Loucy (cell line): ENCODE measurements around the gene VMAC.

Source experiments
- H2AFZ ChIP-seq: fragments of 200-600 bp; sonication (generic); 2 replicates; pipeline ENCODE4 v1.6.0; 2016; ENCODE audit warnings: antibody characterized with exemption, mild to moderate bottlenecking, low read length, moderate library complexity
- H3F3A ChIP-seq: fragments of 200-600 bp; 2 replicates; pipeline ENCODE4 v1.6.0; 2016; ENCODE audit warnings: antibody characterized with exemption, low read depth, mild to moderate bottlenecking
- H3K27me3 ChIP-seq: fragments of 200-600 bp; sonication (generic); 2 replicates; pipeline ENCODE4 v1.6.1; 2014; ENCODE audit warnings: low read length, mild to moderate bottlenecking; ENCODE audit not compliant: insufficient read depth, poor library complexity, severe bottlenecking
- H3K36me3 ChIP-seq: fragments of 200-600 bp; sonication (generic); 2 replicates; pipeline ENCODE4 v1.6.1; 2016; ENCODE audit warnings: low read length; ENCODE audit not compliant: insufficient read depth
- H3K4me1 ChIP-seq: fragments of 200-600 bp; sonication (generic); 2 replicates; pipeline ENCODE4 v1.5.1; 2014; ENCODE audit warnings: low read length, mild to moderate bottlenecking; ENCODE audit not compliant: insufficient read depth, poor library complexity, severe bottlenecking
- H3K4me2 ChIP-seq: fragments of 200-600 bp; sonication (generic); 2 replicates; pipeline ENCODE4 v1.6.0; 2014; ENCODE audit warnings: antibody characterized with exemption, low read length, low read depth, mild to moderate bottlenecking; ENCODE audit not compliant: poor library complexity, severe bottlenecking
- H3K4me3 ChIP-seq: fragments of 200-600 bp; sonication (generic); 2 replicates; pipeline ENCODE4 v1.5.1; 2014; ENCODE audit warnings: low read length, mild to moderate bottlenecking, mixed read lengths; ENCODE audit not compliant: poor library complexity, severe bottlenecking
- H3K79me2 ChIP-seq: fragments of 200-600 bp; sonication (generic); 2 replicates; pipeline ENCODE4 v1.6.1; 2014; ENCODE audit warnings: low read length; ENCODE audit not compliant: insufficient read depth
- H3K9ac ChIP-seq: fragments of 200-600 bp; sonication (generic); 2 replicates; pipeline ENCODE4 v1.6.0; 2014; ENCODE audit warnings: mild to moderate bottlenecking, low read depth, low read length, moderate library complexity; ENCODE audit not compliant: poor library complexity, severe bottlenecking
- H3K9me2 ChIP-seq: fragments of 200-600 bp; sonication (generic); replicated peaks from 2 replicates; pipeline ENCODE4 v1.6.1; 2016; ENCODE audit warnings: low read depth, low read length, mixed read lengths
- H3K9me3 ChIP-seq: fragments of 200-600 bp; sonication (generic); 2 replicates; pipeline ENCODE4 v1.6.1; 2014; ENCODE audit warnings: mild to moderate bottlenecking, antibody characterized with exemption, low read length, low read depth; ENCODE audit not compliant: insufficient read depth
- H4K20me1 ChIP-seq: fragments of 200-600 bp; sonication (generic); 2 replicates; pipeline ENCODE4 v1.6.0; 2014; ENCODE audit warnings: antibody characterized with exemption, low read length, mild to moderate bottlenecking; ENCODE audit not compliant: insufficient read depth, poor library complexity, severe bottlenecking
- EZH2phosphoT487 ChIP-seq: fragments of 200-600 bp; IDR thresholded peaks from 2 replicates; pipeline ENCODE4 v1.6.1; 2018; ENCODE audit warnings: antibody characterized with exemption, mild to moderate bottlenecking, moderate library complexity, borderline replicate concordance
- TF ChIP-seq, protein P1 (sequence below): fragments of 200-600 bp; sonication (generic); conservative IDR thresholded peaks from 2 replicates; pipeline ENCODE4 v1.5.1; 2014; ENCODE audit warnings: mild to moderate bottlenecking, antibody characterized with exemption, low read length

VMAC gene

DNA sequence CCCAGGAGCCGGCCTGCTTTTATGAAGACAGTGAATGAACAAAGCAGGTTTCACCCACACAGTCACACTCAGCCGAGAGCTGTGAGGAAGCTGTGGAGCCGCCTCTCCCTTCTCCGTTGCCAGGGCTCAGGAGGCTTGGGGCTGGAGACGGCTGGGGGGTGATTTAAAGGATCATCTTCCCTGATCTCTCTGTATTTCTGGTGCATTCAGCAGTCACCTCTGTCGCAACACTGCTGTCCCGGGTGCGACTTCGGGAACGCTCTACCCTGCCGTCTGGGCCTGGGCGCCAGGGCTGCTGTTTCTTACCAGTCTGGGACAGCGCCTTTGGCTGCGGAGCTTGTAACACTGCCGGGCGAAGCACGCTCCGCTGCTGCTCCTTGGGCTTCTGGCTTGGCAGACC lies 27.5 kb downstream of the VMAC start:
- TF ChIP-seq EZH2phosphoT487: no peak
- TF ChIP-seq, protein P1, sequence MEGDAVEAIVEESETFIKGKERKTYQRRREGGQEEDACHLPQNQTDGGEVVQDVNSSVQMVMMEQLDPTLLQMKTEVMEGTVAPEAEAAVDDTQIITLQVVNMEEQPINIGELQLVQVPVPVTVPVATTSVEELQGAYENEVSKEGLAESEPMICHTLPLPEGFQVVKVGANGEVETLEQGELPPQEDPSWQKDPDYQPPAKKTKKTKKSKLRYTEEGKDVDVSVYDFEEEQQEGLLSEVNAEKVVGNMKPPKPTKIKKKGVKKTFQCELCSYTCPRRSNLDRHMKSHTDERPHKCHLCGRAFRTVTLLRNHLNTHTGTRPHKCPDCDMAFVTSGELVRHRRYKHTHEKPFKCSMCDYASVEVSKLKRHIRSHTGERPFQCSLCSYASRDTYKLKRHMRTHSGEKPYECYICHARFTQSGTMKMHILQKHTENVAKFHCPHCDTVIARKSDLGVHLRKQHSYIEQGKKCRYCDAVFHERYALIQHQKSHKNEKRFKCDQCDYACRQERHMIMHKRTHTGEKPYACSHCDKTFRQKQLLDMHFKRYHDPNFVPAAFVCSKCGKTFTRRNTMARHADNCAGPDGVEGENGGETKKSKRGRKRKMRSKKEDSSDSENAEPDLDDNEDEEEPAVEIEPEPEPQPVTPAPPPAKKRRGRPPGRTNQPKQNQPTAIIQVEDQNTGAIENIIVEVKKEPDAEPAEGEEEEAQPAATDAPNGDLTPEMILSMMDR: no peak
- H4K20me1 ChIP-seq: no peaks in the 10 kb centered on the region

GRCh38 chr19:5932609-5933262 lies 28.1 kb downstream of the VMAC start:
- no peak overlapping the region for H3K4me3 ChIP-seq
- TF ChIP-seq, protein P1: no peak
- no peak for TF ChIP-seq EZH2phosphoT487
- H3K4me2 ChIP-seq: no peak overlapping the region
- H3K36me3 ChIP-seq: peaks cover 87% of the 10 kb centered on the region; the same call in 1 of the 2 replicates
- no peaks in the 10 kb centered on the region for H4K20me1 ChIP-seq
- no peaks in the 10 kb centered on the region for H3K27me3 ChIP-seq
- H2AFZ ChIP-seq: no peak overlapping the region
- H3K9ac ChIP-seq: no peak overlapping the region
- H3K79me2 ChIP-seq: peaks cover 8% of the 10 kb centered on the region; the same call in 1 of the 2 replicates
- no peaks in the 10 kb centered on the region for H3K9me3 ChIP-seq
- H3K9me2 ChIP-seq: no peaks in the 10 kb centered on the region
- no peaks in the 10 kb centered on the region for H3K4me1 ChIP-seq
- no peaks in the 10 kb centered on the region for H3F3A ChIP-seq

More for the DNA sequence above, 27.5 kb downstream of the VMAC start:
- Histone ChIP-seq H3K36me3 (peaks cover 87% of the 10 kb centered on the region; the same call in 1 of the 2 replicates), H3K9me3 (no peaks in the 10 kb centered on the region), H3K9me2 (no peaks in the 10 kb centered on the region), H3K79me2 (peaks cover 8% of the 10 kb centered on the region; the same call in 1 of the 2 replicates), H3K4me2 (no peak overlapping the region), H3K9ac (no peak overlapping the region), H2AFZ (no peak overlapping the region), H3F3A (no peaks in the 10 kb centered on the region), H3K4me1 (no peaks in the 10 kb centered on the region), H3K4me3 (no peak overlapping the region), H3K27me3 (no peaks in the 10 kb centered on the region)

DNA sequence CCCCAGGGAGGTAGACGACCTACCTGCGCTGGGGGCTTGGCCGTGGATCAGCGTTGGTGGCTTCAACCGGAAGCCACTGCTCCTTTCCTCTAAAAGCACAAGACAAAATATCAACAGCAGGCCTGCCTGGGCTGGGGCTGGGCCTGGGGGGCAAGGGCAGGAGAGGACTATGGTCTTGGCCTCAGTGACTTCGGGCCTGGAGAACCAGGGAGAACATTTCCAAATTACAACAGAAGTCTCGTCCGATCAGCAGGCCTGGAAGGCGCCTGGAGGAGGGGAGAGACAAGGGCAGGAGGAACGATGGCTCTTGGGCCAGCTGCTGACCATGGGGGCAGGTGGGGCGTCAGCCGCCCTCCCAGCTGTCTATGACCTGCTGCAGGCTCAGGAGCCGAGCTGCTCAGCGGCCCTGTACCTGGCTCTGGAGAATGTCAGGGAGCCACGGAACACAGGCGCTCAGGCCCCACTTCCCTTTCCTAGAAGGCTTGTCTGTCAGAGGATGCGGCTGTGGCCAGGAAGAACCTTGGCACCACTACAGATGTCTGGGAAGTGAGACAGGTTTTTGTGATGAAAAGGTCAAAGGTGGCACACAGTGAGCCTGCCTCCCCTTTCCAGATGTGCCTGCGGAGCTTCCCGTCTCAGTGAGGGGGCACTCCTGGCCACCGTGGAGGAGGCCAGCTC lies 28.9 kb downstream of the VMAC start:
- Histone ChIP-seq H3K27me3 (no peaks in the 10 kb centered on the region), H4K20me1 (no peaks in the 10 kb centered on the region), H3K4me1 (no peaks in the 10 kb centered on the region), H3K36me3 (peaks cover 84% of the 10 kb centered on the region; the same call in 1 of the 2 replicates), H3F3A (no peaks in the 10 kb centered on the region), H3K9me2 (no peaks in the 10 kb centered on the region), H3K79me2 (peaks cover 8% of the 10 kb centered on the region; the same call in 1 of the 2 replicates), H3K9me3 (no peaks in the 10 kb centered on the region), H3K9ac (no peak overlapping the region), H2AFZ (no peak overlapping the region), H3K4me3 (no peak overlapping the region), H3K4me2 (no peak overlapping the region)
- TF ChIP-seq EZH2phosphoT487: no peak
- TF ChIP-seq, protein P1: no peak
